Osteocyte (in vitro differentiated cells): ENCODE measurements around the gene SYCE1L. TPM values are rescaled to one million over a fixed set of nuclear protein-coding genes. Genes with fewer than 3 reads are reported as not detected.
"Not testable (repeated sequence)": the region's sequence is repeated elsewhere in the genome, so short reads cannot be mapped to it uniquely, and the experiment has no call there.

ENCODE experiments used
- DNase-seq: peaks from one replicate; pipeline ENCODE4 v3.0.0; 2021; ENCODE audit warnings: mixed read lengths; ENCODE audit not compliant: unreplicated experiment; ENCODE audit errors: extremely low spot score
- H3K27ac Mint-ChIP-seq: one replicate; pipeline ENCODE4 v1.8.0; 2021; ENCODE audit warnings: mild to moderate bottlenecking, mixed read lengths; ENCODE audit not compliant: unreplicated experiment
- H3K27me3 Mint-ChIP-seq: one replicate; pipeline ENCODE4 v1.8.0; 2021; ENCODE audit warnings: mixed read lengths; ENCODE audit not compliant: unreplicated experiment
- H3K36me3 Mint-ChIP-seq: one replicate; pipeline ENCODE4 v1.8.0; 2021; ENCODE audit warnings: mixed read lengths; ENCODE audit not compliant: unreplicated experiment
- H3K4me1 Mint-ChIP-seq: one replicate; pipeline ENCODE4 v1.8.0; 2021; ENCODE audit warnings: mixed read lengths; ENCODE audit not compliant: unreplicated experiment
- H3K4me3 Mint-ChIP-seq: one replicate; pipeline ENCODE4 v1.8.0; 2021; ENCODE audit warnings: mild to moderate bottlenecking, moderate library complexity, mixed read lengths; ENCODE audit not compliant: unreplicated experiment
- H3K9me3 Mint-ChIP-seq: one replicate; pipeline ENCODE4 v1.8.0; 2021; ENCODE audit warnings: mixed read lengths; ENCODE audit not compliant: unreplicated experiment
- CTCF ChIP-seq: fragments of 200-600 bp; sonication (generic); IDR thresholded peaks from 2 replicates; pipeline ENCODE4 v1.5.0; 2021; ENCODE audit warnings: antibody characterized with exemption, mild to moderate bottlenecking, moderate library complexity
- total RNA-seq: library from RNA; stranded (reverse); gene quantifications from 2 replicates; pipeline ENCODE4 v1.2.1, GENCODE V29; 2021

Gene SYCE1L
- total RNA-seq, 1 donor from 2014 or later, result 4.1 TPM

- H3K4me3 Mint-ChIP-seq, result no peak overlapping the region
- no peak for TF ChIP-seq CTCF
- no peak for DNase-seq
- no peaks in the 10 kb centered on the region for H3K36me3 Mint-ChIP-seq
- peaks cover 54% of the 10 kb centered on the region for H3K27me3 Mint-ChIP-seq
- no peaks in the 10 kb centered on the region for H3K4me1 Mint-ChIP-seq
- H3K27ac Mint-ChIP-seq, result no peak overlapping the region
- no peaks in the 10 kb centered on the region for H3K9me3 Mint-ChIP-seq
These were observed 26.3 kb upstream of the SYCE1L start for GRCh38 chr16:77172951-77173350.

- Mint-ChIP-seq H3K36me3 (no peaks in the 10 kb centered on the region), H3K27ac (no peak overlapping the region), H3K9me3 (no peaks in the 10 kb centered on the region), H3K4me1 (no peaks in the 10 kb centered on the region), H3K4me3 (no peak overlapping the region), H3K27me3 (peaks cover 51% of the 10 kb centered on the region)
- TF ChIP-seq CTCF, result no peak
- no peak for DNase-seq
These were observed 16.1 kb upstream of the SYCE1L start for GRCh38 chr16:77183137-77183536.

GRCh38 chr16:77186298-77186697 lies 12.9 kb upstream of the SYCE1L start:
- H3K4me3 Mint-ChIP-seq, H3K9me3 Mint-ChIP-seq, H3K27ac Mint-ChIP-seq, H3K36me3 Mint-ChIP-seq, H3K4me1 Mint-ChIP-seq, DNase-seq: not testable (repeated sequence)
- H3K27me3 Mint-ChIP-seq, result peaks cover 48% of the 10 kb centered on the region

- peaks cover 28% of the 10 kb centered on the region for H3K27me3 Mint-ChIP-seq
- peak overlapping the region; percentile 88 for H3K27ac Mint-ChIP-seq
- no peak for TF ChIP-seq CTCF
- H3K4me1 Mint-ChIP-seq, result peaks cover 19% of the 10 kb centered on the region
- H3K4me3 Mint-ChIP-seq, result peak overlapping the region; percentile 95
- no peaks in the 10 kb centered on the region for H3K9me3 Mint-ChIP-seq
- H3K36me3 Mint-ChIP-seq, result peaks cover 8% of the 10 kb centered on the region
- DNase-seq, result no peak
These were observed 9.1 kb upstream of the SYCE1L start for GRCh38 chr16:77190190-77190477.

GRCh38 chr16:77190478-77191258 lies 8.5 kb upstream of the SYCE1L start, which contains the start of gene MON1B:
Gene MON1B (plus strand): TSS chr16:77191190. CDS start chr16:77191486, 296 bp downstream.
- peak within 1 kb of the TSS; percentile 99 for H3K27ac Mint-ChIP-seq
- H3K36me3 Mint-ChIP-seq, result peaks cover 8% of the 10 kb centered on the region
- peaks cover 23% of the 10 kb centered on the region for H3K27me3 Mint-ChIP-seq
- H3K9me3 Mint-ChIP-seq, result no peaks in the 10 kb centered on the region
- peaks cover 19% of the 10 kb centered on the region for H3K4me1 Mint-ChIP-seq
- TF ChIP-seq CTCF, result no peak
- H3K4me3 Mint-ChIP-seq, result peak within 1 kb of the TSS; percentile 95
- DNase-seq, result peak; percentile 98
